NCI-H1930 (cell line): ENCODE results near the gene ARMH1.
"Not testable (repeated sequence)": the region's sequence is repeated elsewhere in the genome, so short reads cannot be mapped to it uniquely, and the experiment has no call there.

ENCODE experiments used
- DNase-seq, 2 experiments: peaks; one replicate each; lab custom pipeline; 2025; lab: John Stamatoyannopoulos, UW

Gene ARMH1

DNA sequence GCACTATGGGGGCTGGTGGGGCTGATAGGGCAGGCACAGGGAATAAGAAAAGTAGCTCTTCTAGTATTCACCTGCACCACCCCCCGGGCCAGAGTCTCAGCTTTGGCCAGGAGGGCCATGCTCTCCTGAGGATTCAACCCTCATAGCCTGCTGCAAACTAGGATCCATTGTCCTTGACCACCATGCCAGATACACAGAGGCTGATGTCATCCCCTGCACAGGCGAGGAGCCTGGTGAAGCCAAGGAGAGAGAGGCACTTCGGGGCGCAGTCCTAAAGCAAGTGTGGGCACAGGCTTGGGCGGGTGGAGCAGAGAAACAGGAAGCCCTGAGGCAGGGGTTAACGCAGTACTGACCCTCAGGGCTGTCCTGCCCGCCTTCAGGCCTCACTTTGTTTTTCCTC lies 29.7 kb upstream of the ARMH1 start:
- no peak for DNase-seq

DNA sequence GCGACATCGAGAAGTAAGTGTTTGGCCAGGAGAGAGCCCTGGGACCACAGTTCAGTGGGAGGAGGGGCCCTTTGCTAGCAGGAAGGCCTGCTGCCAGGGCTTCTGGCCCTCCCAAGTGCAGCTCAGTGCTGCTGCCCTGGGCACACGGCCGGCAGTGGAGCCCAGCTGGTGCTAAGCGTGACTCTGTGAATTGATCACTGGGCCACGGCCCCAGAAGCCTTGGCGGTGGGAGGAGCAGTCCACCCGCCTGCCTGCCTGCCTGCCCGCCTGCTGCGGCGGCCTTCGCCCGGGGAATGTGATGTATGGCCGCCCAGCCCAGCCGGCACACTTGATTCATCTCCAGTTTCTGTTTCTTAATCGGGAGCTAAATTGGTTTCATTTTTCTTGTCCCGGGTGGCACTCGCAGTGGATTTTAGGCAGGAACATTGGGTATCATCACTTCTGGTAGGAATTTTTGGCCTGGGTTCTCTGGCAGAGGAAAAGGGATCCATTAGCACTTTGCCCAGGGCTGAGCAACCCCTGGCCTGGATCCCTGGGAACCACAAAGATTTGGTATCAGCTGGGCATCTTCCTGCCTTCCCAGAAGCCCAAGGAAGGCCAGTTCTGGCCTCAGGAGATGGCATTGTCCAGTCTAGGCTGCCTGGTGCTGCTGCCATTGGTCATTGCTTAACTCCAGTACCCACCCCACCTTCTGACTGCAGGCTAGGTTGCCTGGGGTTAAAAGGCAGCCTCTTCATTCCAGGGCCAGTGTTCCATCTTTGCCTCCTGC lies 28.9 kb upstream of the ARMH1 start:
- no peak for DNase-seq

DNA sequence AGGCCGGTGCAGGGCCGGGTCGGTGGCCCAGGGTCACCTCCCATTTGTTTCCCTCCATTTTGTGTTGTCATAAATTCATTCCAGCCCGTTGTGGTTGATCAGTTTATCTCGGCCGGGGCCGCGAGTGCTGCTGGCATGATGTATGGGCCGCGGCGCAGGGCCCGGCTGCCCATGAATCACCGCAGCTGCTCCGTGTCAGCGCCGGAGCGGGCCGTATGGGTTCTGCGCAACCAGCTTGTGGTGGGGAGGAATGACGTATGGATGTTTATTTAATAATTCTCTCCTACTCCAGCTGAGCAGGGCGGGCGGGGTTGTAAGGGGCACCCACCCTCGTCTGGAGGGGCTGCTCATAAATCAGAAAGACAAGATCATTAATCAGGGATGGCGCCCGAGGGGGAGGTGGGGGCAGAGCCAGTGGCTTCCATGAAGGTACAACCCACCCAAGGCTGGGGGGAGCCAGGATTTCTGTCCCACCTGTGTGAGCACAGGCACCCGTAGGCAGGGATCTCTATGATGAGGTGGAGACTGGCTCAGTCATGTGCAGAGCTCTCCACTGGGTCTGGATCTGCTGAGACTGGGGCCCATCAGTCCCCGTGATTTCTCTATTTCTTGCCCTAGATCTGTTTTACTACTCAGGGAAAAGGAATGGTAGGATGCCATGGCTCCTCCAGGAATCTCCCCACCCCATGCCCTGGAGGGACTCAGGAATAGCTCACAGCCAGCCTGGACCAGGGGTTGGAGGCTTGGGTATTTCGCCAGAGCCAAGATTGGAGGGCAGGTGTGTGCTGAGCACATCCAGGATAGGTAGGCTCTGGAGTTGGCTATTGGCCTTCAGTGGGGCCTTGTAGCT lies 28.0 kb upstream of the ARMH1 start:
- no peak for DNase-seq

- DNase-seq, result no peak
Observed at GRCh38 chr1:44647896-44648295, 26.6 kb upstream of the ARMH1 start.

DNA sequence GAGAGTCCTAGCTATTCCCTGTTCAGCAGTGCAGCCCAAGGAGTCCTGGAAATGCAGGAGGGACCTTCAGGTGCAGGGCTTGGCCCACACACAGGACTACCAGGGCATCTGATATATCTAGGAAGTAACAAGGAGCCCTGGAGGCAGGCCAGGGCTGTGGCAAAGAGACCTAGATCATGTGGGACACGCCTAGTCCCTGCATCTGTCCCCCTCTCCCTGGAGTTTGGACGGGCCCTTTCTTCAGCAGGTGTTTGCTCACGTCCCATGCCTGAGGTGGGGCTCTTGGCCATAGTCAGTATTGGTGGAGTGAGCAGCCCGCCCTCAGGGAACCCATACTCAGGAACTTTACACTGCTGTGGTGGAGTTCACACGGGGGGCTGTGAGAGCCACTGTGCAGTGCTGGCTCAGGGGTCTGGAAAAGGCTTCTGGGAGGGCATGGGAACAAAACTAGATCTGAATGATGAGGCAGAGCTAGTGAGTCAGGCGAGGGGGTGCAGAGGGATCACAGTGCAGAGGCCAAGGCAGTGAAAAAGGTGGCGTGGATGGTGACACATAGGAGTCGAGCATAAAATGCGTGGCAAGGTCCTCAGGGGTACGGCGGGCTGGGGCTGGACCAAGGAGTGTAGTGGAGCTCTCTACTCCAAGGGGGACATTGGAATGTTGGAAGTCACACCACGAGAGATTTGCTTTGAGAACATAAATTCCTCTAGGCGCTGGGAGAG lies 25.8 kb upstream of the ARMH1 start:
- no peak for DNase-seq

GRCh38 chr1:44649788-44650158 lies 24.7 kb upstream of the ARMH1 start:
- DNase-seq, result no peak

GRCh38 chr1:44650159-44650831 lies 24.2 kb upstream of the ARMH1 start:
- DNase-seq, result no peak

DNA sequence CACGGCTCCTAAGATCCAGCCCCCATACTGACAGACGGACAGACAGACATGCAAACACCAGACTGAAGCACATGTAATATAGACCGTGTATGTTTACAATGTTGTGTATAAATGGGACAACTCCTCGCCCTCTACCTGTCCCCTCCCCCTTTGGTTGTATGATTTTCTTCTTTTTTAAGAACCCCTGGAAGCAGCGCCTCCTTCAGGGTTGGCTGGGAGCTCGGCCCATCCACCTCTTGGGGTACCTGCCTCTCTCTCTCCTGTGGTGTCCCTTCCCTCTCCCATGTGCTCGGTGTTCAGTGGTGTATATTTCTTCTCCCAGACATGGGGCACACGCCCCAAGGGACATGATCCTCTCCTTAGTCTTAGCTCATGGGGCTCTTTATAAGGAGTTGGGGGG lies 23.4 kb upstream of the ARMH1 start:
- DNase-seq, result no peak

DNA sequence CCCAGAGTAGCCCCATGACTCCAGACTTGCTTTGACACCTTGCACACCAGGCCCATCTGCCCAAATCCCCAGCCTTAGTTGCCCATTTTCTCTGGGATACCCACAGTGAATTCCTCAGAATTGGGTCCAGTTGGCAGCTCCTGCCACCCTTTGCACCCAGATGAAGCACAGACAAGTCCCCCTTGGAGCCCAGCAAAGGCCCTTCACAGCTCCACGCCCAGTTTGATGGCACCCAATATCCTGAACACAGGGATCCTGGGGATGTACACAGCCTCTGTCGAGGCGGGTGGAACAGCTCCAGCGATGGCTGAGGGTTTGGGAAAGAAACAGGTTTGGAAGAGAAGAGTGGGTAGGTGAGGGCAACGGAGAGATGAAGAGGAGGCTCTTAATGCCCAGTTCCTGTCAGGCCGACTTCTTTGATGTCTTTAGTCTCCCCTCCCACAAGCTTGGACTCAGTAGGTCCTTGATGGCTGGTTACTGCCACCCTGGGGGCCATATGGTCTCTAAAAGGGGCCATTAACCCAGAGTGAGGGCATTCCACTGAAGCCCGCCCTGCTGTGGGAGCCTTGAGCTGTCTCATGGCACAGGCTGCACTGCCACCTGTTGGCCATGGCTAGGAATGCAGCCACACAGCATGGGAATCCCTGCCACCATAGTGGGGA lies 21.9 kb upstream of the ARMH1 start:
- peak; percentile 47 to 69 for DNase-seq

DNA sequence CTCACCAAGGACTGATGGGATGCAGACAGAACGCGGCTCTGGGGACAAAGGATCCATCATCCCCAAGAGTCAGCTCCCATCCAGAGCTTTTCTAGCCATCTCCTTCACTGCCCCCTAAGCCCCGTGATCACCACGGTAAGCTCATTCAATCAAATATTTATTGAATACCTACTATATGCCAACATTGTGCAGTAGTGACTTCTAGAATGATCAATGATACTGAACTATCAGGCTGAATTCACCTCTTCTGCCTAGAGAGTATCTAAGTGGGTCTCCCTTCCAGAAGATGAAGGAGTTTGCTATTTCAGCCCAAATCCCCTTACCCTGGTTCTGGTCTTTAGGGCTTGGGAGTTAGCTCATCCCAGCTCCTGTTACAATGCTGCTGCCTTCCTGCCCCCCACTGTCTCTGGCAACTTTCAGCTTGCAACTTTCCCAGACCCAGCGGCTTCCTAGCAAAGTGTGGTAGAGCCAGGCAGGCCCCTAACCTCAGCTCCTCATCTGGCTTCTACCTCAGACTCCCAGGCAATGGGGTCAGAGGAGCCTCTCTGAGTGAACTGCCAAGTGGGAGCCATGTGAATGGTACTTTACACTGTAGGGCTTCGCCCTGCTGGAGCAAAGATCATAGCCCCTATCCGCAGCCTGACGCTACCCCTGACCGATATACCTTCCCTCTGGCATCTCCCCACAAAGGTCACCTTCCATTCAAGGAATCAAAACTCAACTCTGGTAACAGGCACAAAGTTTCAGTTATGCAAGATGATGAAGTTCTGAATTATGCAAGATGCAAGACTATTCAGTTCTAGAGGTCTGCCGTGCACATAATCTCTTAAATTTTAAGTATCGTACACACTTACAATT lies 21.2 kb upstream of the ARMH1 start:
- no peak for DNase-seq

DNA sequence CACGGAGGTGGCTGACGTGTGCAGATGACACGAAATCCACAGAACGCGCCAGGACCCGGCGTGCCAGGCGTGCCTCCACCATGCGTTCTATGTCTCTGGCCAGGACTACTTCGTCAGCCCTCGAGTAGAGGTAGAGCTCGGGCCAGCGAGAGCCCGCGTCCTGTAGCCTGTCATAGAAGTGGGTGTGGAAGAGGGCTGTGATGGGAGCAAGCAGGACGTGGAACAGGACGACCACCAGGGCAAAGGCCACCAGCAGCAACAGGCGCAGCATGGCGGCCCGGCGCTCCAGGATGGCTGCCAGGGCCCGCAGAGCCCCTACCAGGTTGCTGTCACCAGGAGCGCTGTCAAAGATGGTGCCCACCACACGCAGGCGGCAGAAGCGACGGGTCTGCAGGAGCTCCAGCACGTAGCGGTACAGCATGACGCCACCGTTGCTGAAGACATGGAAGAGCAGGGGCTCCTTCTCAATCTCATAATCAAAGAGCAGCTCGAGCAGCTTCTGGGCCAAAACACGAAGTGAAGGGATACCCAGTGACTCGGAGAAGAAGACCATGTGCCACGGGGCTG lies 19.8 kb upstream of the ARMH1 start:
- no peak for DNase-seq

DNA sequence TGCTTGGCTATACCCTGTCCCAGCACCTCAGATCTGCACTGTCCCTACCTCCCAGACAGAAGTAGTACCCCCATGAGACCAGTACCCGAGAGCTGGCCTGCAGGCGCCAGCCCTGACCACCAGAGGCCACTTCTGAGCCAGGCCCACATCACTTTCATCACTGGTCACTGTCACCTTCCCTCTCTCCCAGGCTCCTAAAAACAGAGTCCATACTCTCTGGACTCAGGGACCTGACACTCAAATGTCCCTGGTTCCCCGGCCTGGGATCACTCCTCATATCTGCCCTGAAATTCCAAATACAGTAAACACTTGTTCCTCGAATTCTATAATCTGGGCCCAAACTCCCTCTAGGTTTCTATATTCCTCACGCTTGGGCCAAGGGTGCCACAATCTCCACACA lies 18.9 kb upstream of the ARMH1 start:
- no peak for DNase-seq

- no peak for DNase-seq
Observed at GRCh38 chr1:44659566-44659965, 14.9 kb upstream of the ARMH1 start.

GRCh38 chr1:44660176-44660575 lies 14.3 kb upstream of the ARMH1 start:
- DNase-seq, result no peak

DNA sequence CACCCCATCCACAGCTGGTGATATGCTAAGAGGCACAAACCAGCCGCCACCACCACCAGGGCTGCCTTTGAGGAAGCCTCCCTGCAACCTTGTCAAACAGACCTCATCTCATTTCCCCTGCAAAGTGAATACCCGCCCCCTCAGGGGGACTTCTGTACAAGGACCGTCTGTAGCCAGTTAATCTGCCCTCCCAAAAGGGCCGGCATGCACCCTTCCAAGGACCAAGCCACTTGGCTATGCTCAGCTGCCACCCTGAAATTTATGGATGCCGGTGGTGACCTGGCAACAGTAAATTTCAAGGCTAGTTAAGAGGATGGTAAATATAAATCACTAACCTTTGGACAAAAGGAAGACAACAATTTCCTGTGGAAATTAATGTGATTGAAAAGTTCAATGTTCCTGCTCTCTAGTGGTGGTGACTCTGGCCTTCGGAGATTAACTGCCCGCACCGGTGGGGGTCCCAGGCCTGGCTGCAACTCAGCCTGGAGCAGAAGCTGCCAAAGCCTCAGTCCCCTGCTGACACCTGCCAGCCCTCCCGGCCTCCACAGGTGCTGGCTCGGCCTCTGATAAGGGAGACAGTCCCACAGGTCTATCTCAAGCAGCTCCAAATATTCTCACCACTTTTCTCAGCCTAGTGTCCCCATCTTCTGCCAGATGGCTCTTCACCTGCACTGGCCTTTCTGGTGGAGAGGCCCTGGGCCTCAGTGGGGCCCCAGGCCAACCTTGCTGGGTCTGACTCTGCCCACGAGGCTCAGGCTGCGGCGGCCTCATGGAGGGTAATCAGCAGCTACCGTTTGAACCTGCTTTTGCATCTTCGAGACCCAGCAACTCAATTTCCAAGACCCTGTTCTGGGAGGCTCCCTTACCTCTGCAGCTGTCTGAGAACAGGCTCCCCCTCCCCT lies 12.5 kb upstream of the ARMH1 start:
- DNase-seq, result no peak

DNA sequence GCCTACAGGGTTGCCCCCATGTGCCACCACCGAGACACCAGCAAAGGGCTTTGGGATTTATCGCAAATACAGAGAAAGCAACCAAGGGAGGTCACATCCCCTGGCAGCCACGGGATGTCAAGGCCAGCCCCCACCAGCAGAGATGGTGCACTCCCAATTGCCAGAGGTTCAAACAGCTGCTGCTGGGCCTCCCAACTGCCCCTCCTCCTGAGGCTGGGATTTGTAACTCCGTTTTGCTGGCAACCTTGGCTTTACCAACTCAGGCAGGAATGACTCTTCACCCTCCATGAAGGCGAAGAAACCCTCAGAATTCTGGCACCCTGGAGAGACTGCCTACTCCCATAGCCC lies 11.9 kb upstream of the ARMH1 start:
- no peak for DNase-seq

- no peak for DNase-seq
Observed at GRCh38 chr1:44663417-44663816, 11.1 kb upstream of the ARMH1 start.

DNA sequence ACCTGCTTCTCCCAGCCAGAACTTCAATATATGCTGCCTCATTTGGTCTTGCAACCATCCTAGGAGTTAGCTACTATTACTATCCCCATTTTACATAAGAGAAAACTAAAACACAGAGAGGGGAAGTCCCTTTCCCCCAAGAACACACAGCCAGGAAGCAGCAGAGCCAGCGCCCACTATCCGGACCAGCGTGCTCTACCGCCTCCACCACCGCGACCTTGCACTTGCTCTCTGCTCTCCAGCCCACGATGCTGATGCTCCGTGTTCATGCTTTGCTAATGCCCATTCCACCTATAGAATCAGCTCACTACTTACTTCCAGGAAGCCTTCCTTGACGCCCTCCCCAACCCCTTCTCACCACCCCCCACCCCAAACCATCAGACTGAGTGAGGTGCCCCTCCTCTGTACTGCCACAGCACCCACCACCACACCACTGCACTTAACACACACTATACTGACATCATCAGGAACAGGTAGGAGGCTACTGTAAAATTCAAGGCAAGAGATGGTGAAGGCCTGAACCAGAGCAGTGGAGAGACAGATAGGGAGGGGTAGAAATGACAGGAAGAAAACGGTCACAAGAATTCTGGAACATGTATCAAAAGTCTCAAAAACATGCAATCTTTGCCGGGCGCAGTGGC lies 9.7 kb upstream of the ARMH1 start:
- no peak for DNase-seq

DNA sequence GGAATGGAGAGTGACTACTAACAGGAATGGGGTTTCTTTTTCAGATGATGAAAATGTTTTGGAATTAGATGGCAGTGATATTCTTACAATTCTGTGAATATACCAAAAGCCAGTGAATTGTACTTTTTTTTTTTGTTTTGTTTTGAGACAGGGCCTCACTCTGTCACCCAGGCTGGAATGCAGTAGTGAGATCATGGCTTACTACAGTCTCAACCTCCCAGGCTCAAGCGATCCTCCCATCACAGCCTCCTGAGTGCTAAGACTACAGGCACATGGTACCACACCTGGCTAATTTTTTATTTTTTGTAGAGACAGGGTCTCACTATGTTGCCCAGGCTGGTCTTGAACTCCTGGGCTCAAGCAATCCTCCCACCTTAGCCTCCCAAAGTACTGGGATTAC lies 7.8 kb upstream of the ARMH1 start:
- DNase-seq, result not testable (repeated sequence)
